H1 (cell line): Measurements from ENCODE around the gene ATP7B. TPM values are rescaled to one million over a fixed set of nuclear protein-coding genes. Genes with fewer than 3 reads are reported as not detected.

Experiments used
- CTCF ChIA-PET: fragments of 300-600 bp; sonication (Branson Sonifier 250); formaldehyde crosslinking; loops from one replicate; lab custom pipeline; 2021; ENCODE audit not compliant: partially characterized antibody; lab: Charles Lee
- POLR2A ChIA-PET: fragments of 300-600 bp; sonication (Branson Sonifier 250); formaldehyde crosslinking; loops from one replicate; lab custom pipeline; 2021; ENCODE audit warnings: inconsistent platforms; ENCODE audit not compliant: partially characterized antibody; lab: Charles Lee
- DNase-seq, 2 experiments: peaks; one replicate each; pipeline versions ENCODE4 v3.0.0 to v3.0.0-alpha.2; 2010 to 2022; ENCODE audit warnings: low spot score in 2 of 2, low read depth in 1 of 2, mixed read lengths in 1 of 2
- FAIRE-seq: peaks from 2 replicates; lab custom pipeline; 2011; peaks lifted over from hg19 to GRCh38; lab: Jason Lieb, UNC
- H2AFZ ChIP-seq: 2 replicates; pipeline ENCODE4 v1.8.1; 2012; ENCODE audit warnings: low read length, inconsistent platforms
- H2AK5ac ChIP-seq: 2 replicates; pipeline ENCODE4 v1.6.1; 2013; ENCODE audit warnings: low read depth, low read length
- H2BK120ac ChIP-seq: replicated peaks from 2 replicates; pipeline ENCODE3; 2013; ENCODE audit warnings: low read depth, low read length, inconsistent platforms
- H2BK12ac ChIP-seq: 2 replicates; pipeline ENCODE4 v1.6.1; 2013; ENCODE audit warnings: low read depth, low read length
- H2BK15ac ChIP-seq: 2 replicates; pipeline ENCODE4 v1.6.1; 2013; ENCODE audit warnings: low read length
- H2BK20ac ChIP-seq: 2 replicates; pipeline ENCODE4 v1.6.1; 2013; ENCODE audit warnings: low read length
- H2BK5ac ChIP-seq: 2 replicates; pipeline ENCODE4 v1.6.1; 2013; ENCODE audit warnings: low read depth, low read length
- H3K14ac ChIP-seq: 2 replicates; pipeline ENCODE4 v1.6.1; 2013; ENCODE audit warnings: inconsistent platforms; ENCODE audit not compliant: insufficient read length
- H3K18ac ChIP-seq: 2 replicates; pipeline ENCODE4 v1.6.1; 2013; ENCODE audit warnings: low read length; ENCODE audit errors: extremely low read depth
- H3K23ac ChIP-seq: 2 replicates; pipeline ENCODE4 v1.6.1; 2013; ENCODE audit warnings: inconsistent platforms; ENCODE audit not compliant: insufficient read length
- H3K23me2 ChIP-seq: 2 replicates; pipeline ENCODE4 v1.6.1; 2013; ENCODE audit warnings: low read depth, low read length
- H3K27ac ChIP-seq: 2 replicates; pipeline ENCODE4 v1.6.1; 2011; ENCODE audit warnings: low read depth, low read length, inconsistent platforms
- H3K27me3 ChIP-seq, 4 experiments: replicated peaks in 1 of 4; 1 replicate in 1 of 4; 2 replicates in 3 of 4; pipeline versions ENCODE4 v1.6.1 to v1.8.1; 2011 to 2013; ENCODE audit warnings: low read length in 3 of 4, mild to moderate bottlenecking in 3 of 4, inconsistent platforms in 2 of 4, mixed read lengths in 2 of 4, moderate library complexity in 1 of 4; ENCODE audit not compliant: control insufficient read depth in 3 of 4, insufficient read depth in 3 of 4; ENCODE audit errors: extremely low read depth in 1 of 4
- H3K36me3 ChIP-seq, 4 experiments: 2 replicates each; pipeline versions ENCODE4 v1.6.1 to v1.8.1; 2011 to 2013; ENCODE audit warnings: mild to moderate bottlenecking in 4 of 4, low read length in 3 of 4, moderate library complexity in 2 of 4, control low read depth in 1 of 4, inconsistent platforms in 1 of 4; ENCODE audit not compliant: insufficient read depth in 4 of 4, control insufficient read depth in 2 of 4
- H3K4ac ChIP-seq: replicated peaks from 2 replicates; pipeline ENCODE3; 2013; ENCODE audit warnings: low read length, low read depth, mixed read lengths, inconsistent platforms; ENCODE audit not compliant: insufficient read length
- H3K4me1 ChIP-seq, 4 experiments: replicated peaks in 1 of 4; 1 replicate in 1 of 4; 2 replicates in 3 of 4; pipeline versions ENCODE4 v1.6.1 to v1.8.1; 2011 to 2013; ENCODE audit warnings: low read length in 3 of 4, inconsistent platforms in 2 of 4, mixed read lengths in 1 of 4; ENCODE audit not compliant: insufficient read depth in 4 of 4, control insufficient read depth in 3 of 4
- H3K4me2 ChIP-seq, 2 experiments: 2 replicates each; pipeline versions ENCODE4 v1.6.1 to v1.8.1; 2011 to 2013; ENCODE audit warnings: low read depth in 2 of 2, low read length in 2 of 2, control low read depth in 1 of 2, inconsistent platforms in 1 of 2, mild to moderate bottlenecking in 1 of 2; ENCODE audit not compliant: insufficient read depth in 1 of 2
- H3K4me3 ChIP-seq, 4 experiments: fragments of 200-600, 300-600 bp in 1 of 4; sonication (generic), shearing (Covaris generic), sonication (Bioruptor Twin) in 1 of 4; 2 replicates each; pipeline versions ENCODE4 v1.5.1 to v1.8.1; 2011 to 2016; ENCODE audit warnings: low read length in 4 of 4, low read depth in 3 of 4, control low read depth in 2 of 4, inconsistent platforms in 2 of 4, mild to moderate bottlenecking in 2 of 4, mixed read lengths in 1 of 4, moderate library complexity in 1 of 4; ENCODE audit not compliant: insufficient read depth in 2 of 4; ENCODE audit errors: extremely low read depth in 1 of 4
- H3K56ac ChIP-seq: replicated peaks from 2 replicates; pipeline ENCODE3; 2013; ENCODE audit warnings: low read depth, mild to moderate bottlenecking, mixed read lengths, low read length, inconsistent platforms; ENCODE audit not compliant: insufficient read length
- H3K79me1 ChIP-seq: 2 replicates; pipeline ENCODE4 v1.6.1; 2013; ENCODE audit warnings: low read depth, low read length, control low read depth
- H3K79me2 ChIP-seq, 2 experiments: 2 replicates each; pipeline versions ENCODE4 v1.6.1 to v1.8.1; 2012 to 2013; ENCODE audit warnings: low read length in 2 of 2, mild to moderate bottlenecking in 2 of 2, inconsistent platforms in 1 of 2; ENCODE audit not compliant: insufficient read depth in 2 of 2, control insufficient read depth in 1 of 2
- H3K9ac ChIP-seq, 4 experiments: replicated peaks in 1 of 4; 1 replicate in 1 of 4; 2 replicates in 3 of 4; pipeline versions ENCODE4 v1.6.1 to v1.8.1; 2011 to 2013; ENCODE audit warnings: low read depth in 3 of 4, low read length in 3 of 4, control low read depth in 2 of 4, mild to moderate bottlenecking in 2 of 4, moderate library complexity in 2 of 4, inconsistent platforms in 1 of 4; ENCODE audit errors: extremely low read depth in 1 of 4
- H3K9me3 ChIP-seq, 2 experiments: 2 replicates each; pipeline versions ENCODE4 v1.6.1 to v1.8.1; 2012 to 2013; ENCODE audit warnings: mild to moderate bottlenecking in 2 of 2, moderate library complexity in 2 of 2, control low read depth in 1 of 2, inconsistent platforms in 1 of 2, low read depth in 1 of 2, low read length in 1 of 2, mixed read lengths in 1 of 2; ENCODE audit not compliant: insufficient read depth in 2 of 2
- H4K20me1 ChIP-seq, 2 experiments: replicated peaks in 1 of 2; 2 replicates each; pipeline versions ENCODE3 to v1.8.1; 2011 to 2013; ENCODE audit warnings: inconsistent platforms in 2 of 2, low read length in 2 of 2, mild to moderate bottlenecking in 1 of 2; ENCODE audit not compliant: insufficient read depth in 2 of 2, control insufficient read depth in 1 of 2
- H4K5ac ChIP-seq: 2 replicates; pipeline ENCODE4 v1.6.1; 2013; ENCODE audit warnings: low read length, low read depth, mixed read lengths, inconsistent platforms; ENCODE audit not compliant: insufficient read length
- H4K8ac ChIP-seq: 2 replicates; pipeline ENCODE4 v1.8.0; 2013; ENCODE audit warnings: mild to moderate bottlenecking, moderate library complexity, low read length, inconsistent platforms; ENCODE audit not compliant: insufficient read depth; ENCODE audit errors: extremely low read depth
- H4K91ac ChIP-seq: replicated peaks from 2 replicates; pipeline ENCODE3; 2013; ENCODE audit warnings: low read length, mixed read lengths, inconsistent platforms; ENCODE audit not compliant: insufficient read length
- BCL11A ChIP-seq, 2 experiments: IDR thresholded peaks; one replicate each; pipeline ENCODE4 v1.6.1; 2011; ENCODE audit warnings: low read depth in 2 of 2, low read length in 2 of 2, mild to moderate bottlenecking in 2 of 2
- CHD2 ChIP-seq: IDR thresholded peaks from 2 replicates; pipeline ENCODE4 v1.6.1; 2012; ENCODE audit warnings: low read length, improper control_type of control experiment
- CTCF ChIP-seq, 3 experiments: IDR thresholded peaks; 1 replicate in 2 of 3; 2 replicates in 1 of 3; pipeline versions ENCODE4 v1.5.1 to v1.6.1; 2011; ENCODE audit warnings: low read length in 3 of 3, mild to moderate bottlenecking in 3 of 3, inconsistent platforms in 2 of 3, low read depth in 1 of 3, moderate library complexity in 1 of 3; ENCODE audit not compliant: insufficient read depth in 1 of 3; ENCODE audit errors: control extremely low read depth in 1 of 3
- FOSL1 ChIP-seq: IDR thresholded peaks from 2 replicates; pipeline ENCODE4 v1.6.1; 2011; ENCODE audit warnings: mild to moderate bottlenecking, low read depth, low read length, moderate library complexity; ENCODE audit not compliant: insufficient read depth
- HDAC6 ChIP-seq: IDR thresholded peaks from one replicate; pipeline ENCODE4 v1.7.1; 2012; ENCODE audit warnings: low read depth, mild to moderate bottlenecking, inconsistent platforms, low read length, moderate library complexity
- SP1 ChIP-seq: IDR thresholded peaks from 2 replicates; pipeline ENCODE4 v1.6.1; 2011; ENCODE audit warnings: low read depth, low read length
- WGBS, 2 experiments: shearing (Covaris generic) in 1 of 2; methylation state at CpG; one replicate each; pipeline versions ENCODE4 v1.1.6 to v1.1.7; 2013 to 2015; ENCODE audit warnings: low lambda C conversion rate in 2 of 2, mixed read lengths in 2 of 2, inconsistent platforms in 1 of 2, low coverage in 1 of 2, missing lambda C conversion rate in 1 of 2; ENCODE audit not compliant: insufficient replicate concordance in 2 of 2, insufficient coverage in 1 of 2, insufficient read length in 1 of 2; ENCODE audit errors: extremely low coverage in 1 of 2, missing lambda C conversion rate in 1 of 2; 5-methylcytosine and 5-hydroxymethylcytosine counted together
- polyA plus RNA-seq, 7 experiments: library from polyadenylated mRNA; depleted of rRNA in 3 of 7; stranded (reverse) in 5 of 7; unstranded in 2 of 7; fragments of >200 nt in 5 of 7; fragments of 200-250 nt in 2 of 7; gene quantifications; 1 replicate in 5 of 7; 2 replicates in 1 of 7; 4 replicates in 1 of 7; pipeline versions ENCODE4 v1.2.1 to v1.2.3, GENCODE V29; 2011 to 2013; ENCODE audit warnings: missing spikeins in 2 of 7, mixed read lengths in 2 of 7
- total RNA-seq: library from RNA; stranded (reverse); fragmentation: NEBNext Ultra II Directional; extraction: Animal tissue kit (Norgen Biotek cat#: 25700); gene quantifications from 2 replicates; pipeline ENCODE4 v1.2.1, GENCODE V29; 2021

ATP7B gene
- total and polyA plus RNA-seq, 2 of the 8 experiments (the other 6 are each of a cell fraction or from before 2014, with no cell fraction given): 4.1 to 9.2 TPM

GRCh38 chr13:51912091-51912490 is 99.2 kb downstream of the ATP7B start:
- H2AFZ ChIP-seq: no peak overlapping the region
- no peak overlapping the region for H2BK12ac ChIP-seq
- no peak overlapping the region for H4K8ac ChIP-seq
- no peak overlapping the region for H3K56ac ChIP-seq
- H3K23me2 ChIP-seq: no peaks in the 10 kb centered on the region
- no peak overlapping the region for H3K23ac ChIP-seq
- no peak for DNase-seq
- H2AK5ac ChIP-seq: no peak overlapping the region
- H3K18ac ChIP-seq: no peak overlapping the region
- no peaks in the 10 kb centered on the region; a peak in 2 of 7 replicates for H3K4me1 ChIP-seq
- no peaks in the 10 kb centered on the region for H4K20me1 ChIP-seq
- no peak overlapping the region for H2BK15ac ChIP-seq
- TF ChIP-seq CHD2: no peak
- no peak for TF ChIP-seq CTCF (IDR thresholded peaks at IDR 0.05; ENCODE audit: control extremely low read depth in 1 of 3, insufficient read depth in 1 of 3, low read depth in 1 of 3, low read length in 3 of 3)
- no peak for TF ChIP-seq HDAC6
- no peak for TF ChIP-seq FOSL1
- TF ChIP-seq SP1: no peak
- TF ChIP-seq BCL11A (IDR thresholded peaks at IDR 0.05; ENCODE audit: low read depth in 2 of 2, low read length in 2 of 2): no peak
- TF ChIP-seq, all 59 proteins: peak for 0
- Histone ChIP-seq H3K27ac (no peak overlapping the region), H2BK120ac (no peak overlapping the region), H3K9me3 (no peaks in the 10 kb centered on the region), H3K4me3 (no peak overlapping the region), H3K9ac (no peak overlapping the region), H4K5ac (no peak overlapping the region), H3K4ac (no peak overlapping the region), H4K91ac (no peak overlapping the region), H3K79me2 (no peaks in the 10 kb centered on the region), H3K79me1 (no peaks in the 10 kb centered on the region), H3K36me3 (no peaks in the 10 kb centered on the region), H3K27me3 (no peaks in the 10 kb centered on the region), H3K14ac (no peak overlapping the region), H3K4me2 (no peak overlapping the region), H2BK20ac (no peak overlapping the region), H2BK5ac (no peak overlapping the region)
- WGBS, 2 experiments: 90% methylated on average over 10 of the region's 10 CpGs; no CpG with 5 or more reads in 1 of the 2 experiments
- FAIRE-seq: no peak
- CTCF ChIA-PET: interaction anchor here (0.8 to 8.8 kb wide), 16 partner anchors 7 to 249 kb away, joined by 3 to 71 read pairs (median 6); no protein-coding TSS in a partner anchor
- POLR2A ChIA-PET: interaction anchor here (1.1 kb wide), 1 partner anchor 16 kb away, joined by 3 read pairs; no protein-coding TSS in a partner anchor
